ENCODE measurements around the gene DAND5. TPM values are rescaled to one million over a fixed set of nuclear protein-coding genes. Genes with fewer than 3 reads are reported as not detected.

DAND5 gene
- total and polyA plus RNA-seq, 2 donors (not counting 1 experiment from before 2014, with no cell fraction given), result not detected

GRCh38 chr19:13014101-13014920 is 44.9 kb downstream of the DAND5 start:
- Mint-ChIP-seq H3K27ac (no peak overlapping the region), H3K4me3 (peak overlapping the region; percentile 92), H3K27me3 (peaks cover 61% of the 10 kb centered on the region), H3K4me1 (peaks cover 38% of the 10 kb centered on the region), H3K9me3 (ENCODE audit: insufficient read depth) (no peaks in the 10 kb centered on the region)
- peaks cover 0 to 63% (median 34%) of the 10 kb centered on the region in 4 experiments for H3K27me3 ChIP-seq (replicated peaks in 1 of 4; ENCODE audit: control extremely low read depth in 1 of 4, control insufficient read depth in 3 of 4, insufficient read depth in 4 of 4, low read length in 3 of 4)
- no peaks in the 10 kb centered on the region for H4K20me1 ChIP-seq (ENCODE audit: control insufficient read depth, insufficient read depth, low read length, poor library complexity, severe bottlenecking)
- TF ChIP-seq EZH2 (IDR thresholded peaks at IDR 0.05; ENCODE audit: borderline replicate concordance, insufficient read depth, low read depth, low read length, poor library complexity, severe bottlenecking) (no peak), CTCF (IDR thresholded peaks at IDR 0.05) (no peak)
- peaks cover 35 to 49% of the 10 kb centered on the region in 2 donors for H3K4me1 ChIP-seq (ENCODE audit: control insufficient read depth in 2 of 2, insufficient read depth in 2 of 2, low read length in 2 of 2)
- ATAC-seq (ENCODE audit: low read depth) (no peak), DNase-seq (peak; percentile 58)
- POLR2A ChIA-PET, result interaction anchor here (0.7 to 1.3 kb wide), 5 partner anchors 12 to 89 kb away, joined by 3 to 9 read pairs (median 5); no protein-coding TSS in a partner anchor
- H3K4me2 ChIP-seq (replicated peaks; ENCODE audit: low read depth, low read length, poor library complexity, severe bottlenecking), result peak overlapping the region; percentile 76
- H2AFZ ChIP-seq (ENCODE audit: insufficient read depth, low read depth, low read length, poor library complexity, severe bottlenecking), result peak overlapping the region; percentile 69
- WGBS (ENCODE audit: insufficient coverage), result 17% methylated on average over 31 of the region's 35 CpGs
- no peaks in the 10 kb centered on the region for H3K36me3 ChIP-seq (replicated peaks in 1 of 2; ENCODE audit: control extremely low read depth in 1 of 2, control insufficient read depth in 1 of 2, extremely low read depth in 1 of 2, insufficient read depth in 2 of 2, low read length in 1 of 2)
- peak overlapping the region; percentile 60 for H3K9ac ChIP-seq (ENCODE audit: low read length)
- CTCF ChIA-PET, result interaction anchor here (0.9 to 2.2 kb wide), 7 partner anchors 9 to 80 kb away, joined by 3 to 10 read pairs (median 7); no protein-coding TSS in a partner anchor
- H3K79me2 ChIP-seq (ENCODE audit: control insufficient read depth, insufficient read depth, low read length), result no peaks in the 10 kb centered on the region
- no peak overlapping the region for H3K27ac ChIP-seq (ENCODE audit: low read length in 2 of 2)
- peaks cover 0 to 24% (median 0%) of the 10 kb centered on the region in 3 donors for H3K9me3 ChIP-seq (ENCODE audit: control extremely low read depth in 1 of 3, control insufficient read depth in 2 of 3, insufficient read depth in 1 of 3, low read length in 2 of 3)
- peak overlapping the region in 4 of 5 experiments; percentile 23 to 71 (median 55) for H3K4me3 ChIP-seq (ENCODE audit: control extremely low read depth in 1 of 5, extremely low read depth in 1 of 5, insufficient read depth in 1 of 5, low read depth in 2 of 5, low read length in 4 of 5)
- intact Hi-C loops (cut with micrococcal nuclease), result no loop called here

GRCh38 chr19:13014921-13015280 is 45.5 kb downstream of the DAND5 start:
- no peaks in the 10 kb centered on the region for H4K20me1 ChIP-seq (ENCODE audit: control insufficient read depth, insufficient read depth, low read length, poor library complexity, severe bottlenecking)
- H3K79me2 ChIP-seq (ENCODE audit: control insufficient read depth, insufficient read depth, low read length), result no peaks in the 10 kb centered on the region
- DNase-seq (no peak), ATAC-seq (ENCODE audit: low read depth) (no peak)
- peak overlapping the region; percentile 92 for H3K4me3 Mint-ChIP-seq
- WGBS (ENCODE audit: insufficient coverage), result 94% methylated on average over 1 of the region's 4 CpGs
- no peak overlapping the region for H3K27ac ChIP-seq (ENCODE audit: low read length in 2 of 2)
- H3K4me2 ChIP-seq (replicated peaks; ENCODE audit: low read depth, low read length, poor library complexity, severe bottlenecking), result no peak overlapping the region
- peaks cover 35 to 49% of the 10 kb centered on the region in 2 donors for H3K4me1 ChIP-seq (ENCODE audit: control insufficient read depth in 2 of 2, insufficient read depth in 2 of 2, low read length in 2 of 2)
- H3K27me3 ChIP-seq (replicated peaks in 1 of 4; ENCODE audit: control extremely low read depth in 1 of 4, control insufficient read depth in 3 of 4, insufficient read depth in 4 of 4, low read length in 3 of 4), result peaks cover 0 to 58% (median 30%) of the 10 kb centered on the region in 4 experiments
- H3K9me3 ChIP-seq (ENCODE audit: control extremely low read depth in 1 of 3, control insufficient read depth in 2 of 3, insufficient read depth in 1 of 3, low read length in 2 of 3), result peaks cover 0 to 24% (median 0%) of the 10 kb centered on the region in 3 donors
- no peak overlapping the region for H3K27ac Mint-ChIP-seq
- H3K4me1 Mint-ChIP-seq, result peaks cover 38% of the 10 kb centered on the region
- intact Hi-C loops (cut with micrococcal nuclease), result no loop called here
- no peak for TF ChIP-seq CTCF (IDR thresholded peaks at IDR 0.05)
- TF ChIP-seq EZH2 (IDR thresholded peaks at IDR 0.05; ENCODE audit: borderline replicate concordance, insufficient read depth, low read depth, low read length, poor library complexity, severe bottlenecking), result no peak
- ChIA-PET CTCF (interaction anchor here (2.1 to 2.2 kb wide), 3 partner anchors 15 to 50 kb away, joined by 7 to 8 read pairs (median 7); no protein-coding TSS in a partner anchor), POLR2A (no interaction called here)
- H2AFZ ChIP-seq (ENCODE audit: insufficient read depth, low read depth, low read length, poor library complexity, severe bottlenecking), result no peak overlapping the region
- no peaks in the 10 kb centered on the region for H3K9me3 Mint-ChIP-seq (ENCODE audit: insufficient read depth)
- H3K4me3 ChIP-seq (ENCODE audit: control extremely low read depth in 1 of 5, extremely low read depth in 1 of 5, insufficient read depth in 1 of 5, low read depth in 2 of 5, low read length in 4 of 5), result no peak overlapping the region
- no peaks in the 10 kb centered on the region for H3K36me3 ChIP-seq (replicated peaks in 1 of 2; ENCODE audit: control extremely low read depth in 1 of 2, control insufficient read depth in 1 of 2, extremely low read depth in 1 of 2, insufficient read depth in 2 of 2, low read length in 1 of 2)
- H3K27me3 Mint-ChIP-seq, result peaks cover 60% of the 10 kb centered on the region
- no peak overlapping the region for H3K9ac ChIP-seq (ENCODE audit: low read length)

Measured in B cell (primary cell).